ENCODE measurements around the gene IFT27.

IFT27 gene

GRCh38 chr22:36775964-36776669, at the start of gene IFT27:
Gene IFT27 (minus strand): TSS chr22:36776119. CDS start chr22:36775707, 412 bp downstream.
- peak; percentile 98 for FAIRE-seq

- no peak for FAIRE-seq
These were observed 48.7 kb upstream of the IFT27 start for GRCh38 chr22:36824655-36825054.

- no peak for FAIRE-seq
These were observed 47.4 kb upstream of the IFT27 start for GRCh38 chr22:36823186-36823839.

GRCh38 chr22:36822581-36822980, 46.7 kb upstream of the IFT27 start:
- no peak for FAIRE-seq

- no peak for FAIRE-seq
These were observed 43.2 kb upstream of the IFT27 start for GRCh38 chr22:36819112-36819511.

- FAIRE-seq, result no peak
These were observed 42.2 kb upstream of the IFT27 start for GRCh38 chr22:36818010-36818642.

- FAIRE-seq, result no peak
These were observed 41.6 kb upstream of the IFT27 start for GRCh38 chr22:36817525-36817848.

GRCh38 chr22:36816636-36817524, 41.0 kb upstream of the IFT27 start, which contains the start of gene PVALB:
Gene PVALB (minus strand): TSS chr22:36817035. CDS start chr22:36817005, 30 bp downstream.
- FAIRE-seq, result no peak

GRCh38 chr22:36816339-36816635, 40.4 kb upstream of the IFT27 start:
- FAIRE-seq, result no peak

GRCh38 chr22:36815558-36816338, 39.8 kb upstream of the IFT27 start:
- no peak for FAIRE-seq

- no peak for FAIRE-seq
These were observed 38.9 kb upstream of the IFT27 start for GRCh38 chr22:36814801-36815200.

GRCh38 chr22:36811094-36811800, 35.3 kb upstream of the IFT27 start:
- no peak for FAIRE-seq

- no peak for FAIRE-seq
These were observed 33.4 kb upstream of the IFT27 start for GRCh38 chr22:36809351-36809750.

GRCh38 chr22:36808721-36809344, 32.9 kb upstream of the IFT27 start:
- FAIRE-seq, result no peak

GRCh38 chr22:36807627-36808026, 31.7 kb upstream of the IFT27 start:
- no peak for FAIRE-seq

- FAIRE-seq, result no peak
These were observed 30.9 kb upstream of the IFT27 start for GRCh38 chr22:36806835-36807234.

- FAIRE-seq, result no peak
These were observed 27.4 kb upstream of the IFT27 start for GRCh38 chr22:36803358-36803757.

- no peak for FAIRE-seq
These were observed 22.8 kb upstream of the IFT27 start for GRCh38 chr22:36798674-36799066.

- no peak for FAIRE-seq
These were observed 22.2 kb upstream of the IFT27 start for GRCh38 chr22:36797911-36798673.

- no peak for FAIRE-seq
These were observed 21.5 kb upstream of the IFT27 start for GRCh38 chr22:36797374-36797773.
